Measurements from ENCODE around the gene TPRG1.

GRCh38 chr3:189210251-189210770 is 38.5 kb downstream of the TPRG1 start:
- TF ChIP-seq, protein P1, sequence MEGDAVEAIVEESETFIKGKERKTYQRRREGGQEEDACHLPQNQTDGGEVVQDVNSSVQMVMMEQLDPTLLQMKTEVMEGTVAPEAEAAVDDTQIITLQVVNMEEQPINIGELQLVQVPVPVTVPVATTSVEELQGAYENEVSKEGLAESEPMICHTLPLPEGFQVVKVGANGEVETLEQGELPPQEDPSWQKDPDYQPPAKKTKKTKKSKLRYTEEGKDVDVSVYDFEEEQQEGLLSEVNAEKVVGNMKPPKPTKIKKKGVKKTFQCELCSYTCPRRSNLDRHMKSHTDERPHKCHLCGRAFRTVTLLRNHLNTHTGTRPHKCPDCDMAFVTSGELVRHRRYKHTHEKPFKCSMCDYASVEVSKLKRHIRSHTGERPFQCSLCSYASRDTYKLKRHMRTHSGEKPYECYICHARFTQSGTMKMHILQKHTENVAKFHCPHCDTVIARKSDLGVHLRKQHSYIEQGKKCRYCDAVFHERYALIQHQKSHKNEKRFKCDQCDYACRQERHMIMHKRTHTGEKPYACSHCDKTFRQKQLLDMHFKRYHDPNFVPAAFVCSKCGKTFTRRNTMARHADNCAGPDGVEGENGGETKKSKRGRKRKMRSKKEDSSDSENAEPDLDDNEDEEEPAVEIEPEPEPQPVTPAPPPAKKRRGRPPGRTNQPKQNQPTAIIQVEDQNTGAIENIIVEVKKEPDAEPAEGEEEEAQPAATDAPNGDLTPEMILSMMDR (IDR thresholded peaks at IDR 0.05; ENCODE audit: insufficient read depth, low read length): no peak
- TF ChIP-seq POLR2AphosphoS5 (IDR thresholded peaks at IDR 0.05; ENCODE audit: low read depth): no peak
- TF ChIP-seq, protein P2, sequence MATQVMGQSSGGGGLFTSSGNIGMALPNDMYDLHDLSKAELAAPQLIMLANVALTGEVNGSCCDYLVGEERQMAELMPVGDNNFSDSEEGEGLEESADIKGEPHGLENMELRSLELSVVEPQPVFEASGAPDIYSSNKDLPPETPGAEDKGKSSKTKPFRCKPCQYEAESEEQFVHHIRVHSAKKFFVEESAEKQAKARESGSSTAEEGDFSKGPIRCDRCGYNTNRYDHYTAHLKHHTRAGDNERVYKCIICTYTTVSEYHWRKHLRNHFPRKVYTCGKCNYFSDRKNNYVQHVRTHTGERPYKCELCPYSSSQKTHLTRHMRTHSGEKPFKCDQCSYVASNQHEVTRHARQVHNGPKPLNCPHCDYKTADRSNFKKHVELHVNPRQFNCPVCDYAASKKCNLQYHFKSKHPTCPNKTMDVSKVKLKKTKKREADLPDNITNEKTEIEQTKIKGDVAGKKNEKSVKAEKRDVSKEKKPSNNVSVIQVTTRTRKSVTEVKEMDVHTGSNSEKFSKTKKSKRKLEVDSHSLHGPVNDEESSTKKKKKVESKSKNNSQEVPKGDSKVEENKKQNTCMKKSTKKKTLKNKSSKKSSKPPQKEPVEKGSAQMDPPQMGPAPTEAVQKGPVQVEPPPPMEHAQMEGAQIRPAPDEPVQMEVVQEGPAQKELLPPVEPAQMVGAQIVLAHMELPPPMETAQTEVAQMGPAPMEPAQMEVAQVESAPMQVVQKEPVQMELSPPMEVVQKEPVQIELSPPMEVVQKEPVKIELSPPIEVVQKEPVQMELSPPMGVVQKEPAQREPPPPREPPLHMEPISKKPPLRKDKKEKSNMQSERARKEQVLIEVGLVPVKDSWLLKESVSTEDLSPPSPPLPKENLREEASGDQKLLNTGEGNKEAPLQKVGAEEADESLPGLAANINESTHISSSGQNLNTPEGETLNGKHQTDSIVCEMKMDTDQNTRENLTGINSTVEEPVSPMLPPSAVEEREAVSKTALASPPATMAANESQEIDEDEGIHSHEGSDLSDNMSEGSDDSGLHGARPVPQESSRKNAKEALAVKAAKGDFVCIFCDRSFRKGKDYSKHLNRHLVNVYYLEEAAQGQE (IDR thresholded peaks at IDR 0.05; ENCODE audit: insufficient replicate concordance, low read depth): no peak
